Progenitor cell of endocrine pancreas (in vitro differentiated cells): ENCODE measurements around the gene SEMA4D. TPM values are rescaled to one million over a fixed set of nuclear protein-coding genes. Genes with fewer than 3 reads are reported as not detected.

ENCODE experiments used
- DNase-seq: peaks from one replicate; pipeline ENCODE4 v3.0.0; 2021; ENCODE audit warnings: low spot score; ENCODE audit not compliant: unreplicated experiment
- H3K27ac Mint-ChIP-seq: 2 replicates; pipeline ENCODE4 v1.8.0; 2021; ENCODE audit warnings: mild to moderate bottlenecking, moderate library complexity, mixed read lengths
- H3K27me3 Mint-ChIP-seq: 2 replicates; pipeline ENCODE4 v1.8.0; 2021; ENCODE audit warnings: mixed read lengths
- H3K36me3 Mint-ChIP-seq: 2 replicates; pipeline ENCODE4 v1.8.0; 2022; ENCODE audit warnings: mixed read lengths; ENCODE audit not compliant: insufficient read depth
- H3K4me1 Mint-ChIP-seq: 2 replicates; pipeline ENCODE4 v1.8.0; 2021; ENCODE audit warnings: low read depth, mixed read lengths
- H3K4me3 Mint-ChIP-seq: 2 replicates; pipeline ENCODE4 v1.8.0; 2021; ENCODE audit warnings: low read depth, mild to moderate bottlenecking, moderate library complexity, mixed read lengths
- H3K9me3 Mint-ChIP-seq: 2 replicates; pipeline ENCODE4 v1.8.0; 2021; ENCODE audit warnings: low read depth, mixed read lengths
- total RNA-seq: library from RNA; stranded (reverse); gene quantifications from 2 replicates; pipeline ENCODE4 v1.2.1, GENCODE V29; 2021
- TF ChIP-seq, protein P1 (sequence below): fragments of 200-600 bp; sonication (generic); IDR thresholded peaks from one replicate; pipeline ENCODE4 v1.5.0; 2021; ENCODE audit warnings: antibody characterized with exemption, mild to moderate bottlenecking; ENCODE audit not compliant: unreplicated experiment

The SEMA4D gene
- total RNA-seq, 1 donor from 2014 or later: 63.1 TPM

DNA sequence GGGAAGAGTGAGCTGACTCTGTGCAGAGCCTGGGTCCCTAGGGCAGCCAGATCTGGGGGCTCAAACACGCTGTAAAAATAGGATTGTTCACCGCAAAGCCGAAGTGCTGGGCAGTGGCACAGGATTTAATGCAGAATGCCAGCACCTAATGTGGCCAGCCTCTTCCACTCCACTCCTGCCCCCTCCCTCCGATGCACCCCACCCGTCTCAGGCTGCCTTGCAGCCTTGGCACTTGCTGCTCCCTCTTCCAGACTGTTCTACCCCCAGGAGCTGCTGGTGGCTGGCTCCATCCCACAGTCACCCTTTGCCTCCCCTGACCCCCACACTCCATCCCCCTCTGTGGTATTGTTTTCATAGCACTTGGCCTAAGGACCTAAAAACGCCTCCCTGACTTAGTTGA, 86.2 kb downstream of the SEMA4D start:
- peaks cover 4% of the 10 kb centered on the region for H3K9me3 Mint-ChIP-seq
- H3K27ac Mint-ChIP-seq: peak overlapping the region; percentile 62
- peaks cover 6% of the 10 kb centered on the region for H3K4me1 Mint-ChIP-seq
- no peak for DNase-seq
- peaks cover 15% of the 10 kb centered on the region for H3K36me3 Mint-ChIP-seq
- H3K27me3 Mint-ChIP-seq: no peaks in the 10 kb centered on the region
- TF ChIP-seq, protein P1, sequence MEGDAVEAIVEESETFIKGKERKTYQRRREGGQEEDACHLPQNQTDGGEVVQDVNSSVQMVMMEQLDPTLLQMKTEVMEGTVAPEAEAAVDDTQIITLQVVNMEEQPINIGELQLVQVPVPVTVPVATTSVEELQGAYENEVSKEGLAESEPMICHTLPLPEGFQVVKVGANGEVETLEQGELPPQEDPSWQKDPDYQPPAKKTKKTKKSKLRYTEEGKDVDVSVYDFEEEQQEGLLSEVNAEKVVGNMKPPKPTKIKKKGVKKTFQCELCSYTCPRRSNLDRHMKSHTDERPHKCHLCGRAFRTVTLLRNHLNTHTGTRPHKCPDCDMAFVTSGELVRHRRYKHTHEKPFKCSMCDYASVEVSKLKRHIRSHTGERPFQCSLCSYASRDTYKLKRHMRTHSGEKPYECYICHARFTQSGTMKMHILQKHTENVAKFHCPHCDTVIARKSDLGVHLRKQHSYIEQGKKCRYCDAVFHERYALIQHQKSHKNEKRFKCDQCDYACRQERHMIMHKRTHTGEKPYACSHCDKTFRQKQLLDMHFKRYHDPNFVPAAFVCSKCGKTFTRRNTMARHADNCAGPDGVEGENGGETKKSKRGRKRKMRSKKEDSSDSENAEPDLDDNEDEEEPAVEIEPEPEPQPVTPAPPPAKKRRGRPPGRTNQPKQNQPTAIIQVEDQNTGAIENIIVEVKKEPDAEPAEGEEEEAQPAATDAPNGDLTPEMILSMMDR: no peak
- H3K4me3 Mint-ChIP-seq: no peak overlapping the region

DNA sequence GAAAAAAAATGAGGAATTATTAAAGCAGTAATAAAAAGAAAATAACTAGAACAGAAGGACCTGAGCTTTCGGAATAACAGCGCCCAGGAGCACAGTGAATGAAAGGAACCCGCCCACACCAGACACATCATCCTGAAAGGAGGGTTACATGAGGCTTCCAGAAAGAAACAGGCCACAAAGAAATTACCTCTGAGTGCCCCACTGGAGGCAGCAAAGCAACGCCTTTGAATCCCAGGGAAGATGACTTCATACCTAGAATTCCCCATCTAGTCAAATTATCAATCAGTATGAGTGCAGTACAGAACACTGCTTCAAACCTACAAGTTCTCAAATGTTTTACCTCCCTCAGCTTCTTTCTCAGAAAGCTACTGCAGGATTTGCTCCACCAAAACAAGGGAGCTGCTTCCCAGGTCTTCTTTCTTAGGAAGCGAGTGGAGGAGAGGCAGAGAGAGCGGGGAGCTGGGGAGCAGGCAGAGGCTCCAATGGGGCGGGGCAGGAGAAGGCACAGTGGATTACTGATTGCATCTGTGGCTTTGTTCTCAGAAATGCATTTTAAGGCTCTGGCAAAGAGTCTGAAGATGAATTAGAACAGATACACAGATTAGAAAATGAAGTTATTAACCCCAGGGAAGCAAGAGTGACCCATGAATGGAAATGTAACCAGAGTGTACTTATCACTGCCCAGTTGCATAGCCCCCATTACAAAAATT, 87.1 kb downstream of the SEMA4D start:
- Mint-ChIP-seq H3K27me3 (no peaks in the 10 kb centered on the region), H3K4me3 (no peak overlapping the region), H3K4me1 (peaks cover 6% of the 10 kb centered on the region), H3K36me3 (peaks cover 13% of the 10 kb centered on the region), H3K27ac (peak overlapping the region; percentile 60), H3K9me3 (peaks cover 4% of the 10 kb centered on the region)
- TF ChIP-seq, protein P1: no peak
- DNase-seq: no peak

DNA sequence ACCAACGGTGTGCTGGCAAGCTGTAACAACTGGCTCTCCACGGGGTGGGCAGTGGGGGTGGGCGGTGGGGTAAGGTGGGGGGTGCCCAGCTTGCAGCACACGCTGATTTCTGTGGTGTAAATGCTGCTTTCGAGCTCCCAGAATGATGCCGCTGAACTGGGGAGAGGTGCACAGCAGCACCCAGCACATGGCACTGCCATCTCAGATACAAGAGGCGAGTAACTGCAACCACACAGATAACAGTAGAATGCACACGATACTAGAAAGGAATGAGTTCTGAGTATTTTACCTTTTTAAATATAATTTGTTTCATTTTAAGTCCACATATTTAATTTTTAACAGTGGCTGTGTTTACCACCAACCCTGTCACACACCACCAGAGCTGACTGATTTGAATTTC, 87.9 kb downstream of the SEMA4D start:
- H3K27me3 Mint-ChIP-seq: no peaks in the 10 kb centered on the region
- no peak overlapping the region for H3K4me3 Mint-ChIP-seq
- no peak for DNase-seq
- peaks cover 13% of the 10 kb centered on the region for H3K36me3 Mint-ChIP-seq
- TF ChIP-seq, protein P1: no peak
- peaks cover 6% of the 10 kb centered on the region for H3K4me1 Mint-ChIP-seq
- peaks cover 4% of the 10 kb centered on the region for H3K9me3 Mint-ChIP-seq
- no peak overlapping the region for H3K27ac Mint-ChIP-seq

DNA sequence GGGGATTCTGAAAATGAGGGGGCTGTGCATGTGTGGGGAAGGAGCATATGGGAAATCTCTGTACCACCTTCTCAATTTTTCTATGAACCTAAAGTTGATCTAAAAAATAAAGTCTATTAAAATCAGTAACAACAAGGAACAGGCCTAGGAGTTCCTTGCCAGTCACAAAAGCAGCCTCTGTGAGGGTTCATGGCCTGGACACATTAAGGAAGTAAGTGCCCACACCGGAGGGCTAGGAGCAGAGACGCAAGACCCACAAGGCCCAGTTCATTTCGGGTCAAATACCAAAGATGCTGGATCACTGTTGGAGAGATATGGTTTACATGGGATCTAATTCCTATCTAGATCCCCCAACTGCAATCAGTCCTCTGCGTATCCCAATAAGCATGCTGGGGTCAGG, 88.4 kb downstream of the SEMA4D start:
- TF ChIP-seq, protein P1: no peak
- no peak overlapping the region for H3K4me3 Mint-ChIP-seq
- no peak for DNase-seq
- peak overlapping the region; percentile 54 for H3K27ac Mint-ChIP-seq
- H3K4me1 Mint-ChIP-seq: peaks cover 6% of the 10 kb centered on the region
- peaks cover 4% of the 10 kb centered on the region for H3K9me3 Mint-ChIP-seq
- H3K27me3 Mint-ChIP-seq: no peaks in the 10 kb centered on the region
- peaks cover 13% of the 10 kb centered on the region for H3K36me3 Mint-ChIP-seq

DNA sequence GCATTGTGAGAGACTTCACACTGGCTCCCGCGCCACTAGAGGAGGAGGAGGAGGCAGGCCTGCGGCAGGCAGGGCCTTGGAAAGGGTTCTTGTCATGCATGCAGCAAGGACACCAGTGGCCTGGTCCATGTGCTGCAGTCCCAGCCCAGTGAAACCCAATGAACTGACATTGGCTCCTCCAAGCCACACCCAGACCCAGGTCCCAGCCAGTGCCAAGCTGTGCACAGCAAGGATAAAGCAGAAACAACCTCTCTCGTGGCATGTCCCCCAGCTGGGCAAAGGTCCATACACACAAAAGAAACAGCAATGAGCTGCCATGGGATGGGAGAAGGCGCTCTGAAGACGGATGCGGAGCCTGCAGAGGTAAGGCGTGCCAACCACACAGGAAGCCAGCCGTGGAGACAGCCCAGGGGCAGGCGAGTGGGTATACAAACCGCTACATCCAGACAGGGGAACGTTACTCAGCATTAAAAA, 89.2 kb downstream of the SEMA4D start:
- no peak overlapping the region for H3K27ac Mint-ChIP-seq
- no peaks in the 10 kb centered on the region for H3K27me3 Mint-ChIP-seq

More for the DNA sequence above, 89.2 kb downstream of the SEMA4D start:
- TF ChIP-seq, protein P1: no peak
- peaks cover 6% of the 10 kb centered on the region for H3K4me1 Mint-ChIP-seq
- H3K4me3 Mint-ChIP-seq: no peak overlapping the region
- peaks cover 4% of the 10 kb centered on the region for H3K9me3 Mint-ChIP-seq
- H3K36me3 Mint-ChIP-seq: peaks cover 13% of the 10 kb centered on the region
- no peak for DNase-seq
